COLO668 (cell line): Measurements from ENCODE around the gene PRKRIP1.
A peak's percentile ranks its signal among the peaks of the same experiment; 100 is the strongest.
"Not testable (repeated sequence)": the region's sequence is repeated elsewhere in the genome, so short reads cannot be mapped to it uniquely, and the experiment has no call there.

ENCODE experiments used
- DNase-seq: peaks from one replicate; lab custom pipeline; 2025; ENCODE audit not compliant: unreplicated experiment; lab: John Stamatoyannopoulos, UW

The PRKRIP1 gene

GRCh38 chr7:102455596-102455995 is 59.4 kb downstream of the PRKRIP1 start:
- no peak for DNase-seq

DNA sequence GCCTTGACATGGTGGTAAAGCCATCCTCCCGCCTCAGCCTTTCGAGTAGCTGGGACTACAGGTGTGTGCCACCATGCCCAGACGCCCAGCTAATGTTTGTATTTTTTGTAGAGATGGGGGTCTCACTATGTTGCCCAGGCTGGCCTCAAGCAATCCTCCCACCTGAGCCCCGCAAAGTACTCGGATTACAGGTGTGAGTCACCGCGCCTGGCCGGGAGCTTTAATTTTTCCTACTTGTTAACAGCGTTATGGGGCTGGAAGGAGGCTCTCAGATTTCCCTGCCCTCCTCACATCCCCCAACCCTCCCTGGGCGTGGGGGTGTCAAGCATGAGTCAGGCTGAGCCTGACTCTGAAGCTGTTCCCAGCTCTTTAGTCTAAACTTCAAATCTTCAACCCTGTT is 60.2 kb downstream of the PRKRIP1 start:
- DNase-seq, result no peak

DNA sequence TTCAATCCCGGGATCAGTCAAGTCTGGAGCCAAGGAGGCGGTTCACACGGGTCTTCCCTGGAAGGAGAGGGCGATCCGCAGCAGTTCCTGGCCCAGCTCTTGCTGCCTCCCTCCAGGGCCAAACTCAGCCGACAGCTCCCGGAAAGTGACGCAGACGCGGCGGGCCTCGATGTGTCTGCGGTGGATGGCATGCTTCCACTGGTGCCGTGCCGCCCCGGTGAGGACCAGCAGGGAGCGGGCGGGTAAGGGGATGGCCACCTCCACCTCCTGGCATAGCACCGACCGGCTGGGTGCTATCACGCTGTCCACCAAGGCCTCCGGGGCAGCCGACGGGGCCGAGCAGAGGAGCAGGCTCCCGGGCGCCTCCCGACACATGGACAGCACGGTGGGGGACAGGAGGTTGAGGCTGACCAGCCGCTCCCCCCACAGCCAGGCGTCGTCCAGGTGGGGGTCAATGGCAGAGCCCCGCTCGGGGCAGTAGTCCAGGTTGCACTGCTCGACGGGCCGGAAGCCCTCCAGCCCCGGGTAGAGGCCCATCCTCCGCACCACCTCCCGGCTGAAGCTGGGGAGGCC is 61.3 kb downstream of the PRKRIP1 start:
- no peak for DNase-seq

DNA sequence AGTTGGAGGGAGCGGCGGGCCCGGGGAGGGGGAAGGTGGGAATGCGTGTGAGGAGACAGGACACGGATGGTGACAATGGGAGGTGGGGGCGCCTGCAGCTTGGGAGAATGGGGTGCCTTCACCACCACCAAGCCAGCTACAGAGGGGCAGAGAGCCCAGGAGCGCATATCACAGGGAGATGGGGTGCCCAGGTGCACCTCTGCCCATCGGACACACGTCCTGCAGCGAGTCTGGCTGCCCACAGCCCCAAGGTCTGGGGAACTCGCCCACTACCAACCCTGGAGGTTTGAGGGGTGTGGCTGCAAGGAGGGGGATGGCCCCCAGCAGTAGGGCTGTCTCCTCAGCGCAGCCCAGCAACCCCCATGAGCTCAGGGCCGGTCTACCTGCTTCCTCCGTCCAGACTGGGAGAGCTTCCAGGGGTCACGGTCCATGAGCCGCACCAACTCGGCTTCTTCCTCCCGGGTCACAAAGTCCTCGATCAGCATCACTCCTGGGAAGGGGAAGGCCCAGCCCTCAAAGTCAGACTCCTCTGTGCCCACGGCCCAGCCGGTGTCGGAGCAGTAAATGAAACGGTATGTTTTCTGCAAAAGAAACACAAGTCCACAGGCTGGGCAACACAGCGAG is 63.2 kb downstream of the PRKRIP1 start:
- no peak for DNase-seq

GRCh38 chr7:102460467-102460866 is 64.3 kb downstream of the PRKRIP1 start:
- no peak for DNase-seq

DNA sequence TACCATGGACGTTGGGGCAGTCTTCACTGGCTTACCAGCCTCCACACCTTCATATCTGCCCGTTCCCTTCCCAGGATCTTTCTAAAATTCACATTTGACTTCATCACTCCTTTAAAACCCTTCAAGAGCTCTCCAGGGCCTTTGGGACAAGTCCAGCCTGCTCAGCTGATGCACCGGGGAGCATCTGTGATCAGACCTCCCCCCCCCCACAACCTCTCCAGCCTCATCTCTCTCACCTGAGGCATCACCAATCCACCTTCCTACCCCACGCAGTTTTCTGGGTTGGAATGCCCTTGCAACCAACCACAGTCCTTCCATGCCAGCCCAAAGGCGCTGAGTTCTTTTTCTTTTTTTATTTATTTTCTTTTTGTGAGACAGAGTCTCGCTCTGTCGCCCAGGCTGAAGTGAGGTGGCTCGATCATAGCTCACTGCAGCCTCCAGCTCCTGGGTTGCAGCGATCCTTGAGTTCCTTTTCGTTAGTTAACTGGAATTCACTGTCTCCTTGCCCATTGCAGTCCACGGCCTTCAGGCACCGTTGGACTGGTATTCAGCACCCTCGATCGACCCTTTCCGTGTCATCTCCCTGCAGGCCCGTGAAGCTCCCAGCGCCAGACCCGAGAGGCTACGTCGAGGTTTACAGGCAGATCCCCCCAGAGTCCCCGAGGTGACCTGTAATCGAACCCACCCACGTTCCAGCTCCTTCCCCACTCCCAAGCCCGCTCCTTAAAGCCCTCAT is 67.8 kb downstream of the PRKRIP1 start:
- no peak for DNase-seq

DNA sequence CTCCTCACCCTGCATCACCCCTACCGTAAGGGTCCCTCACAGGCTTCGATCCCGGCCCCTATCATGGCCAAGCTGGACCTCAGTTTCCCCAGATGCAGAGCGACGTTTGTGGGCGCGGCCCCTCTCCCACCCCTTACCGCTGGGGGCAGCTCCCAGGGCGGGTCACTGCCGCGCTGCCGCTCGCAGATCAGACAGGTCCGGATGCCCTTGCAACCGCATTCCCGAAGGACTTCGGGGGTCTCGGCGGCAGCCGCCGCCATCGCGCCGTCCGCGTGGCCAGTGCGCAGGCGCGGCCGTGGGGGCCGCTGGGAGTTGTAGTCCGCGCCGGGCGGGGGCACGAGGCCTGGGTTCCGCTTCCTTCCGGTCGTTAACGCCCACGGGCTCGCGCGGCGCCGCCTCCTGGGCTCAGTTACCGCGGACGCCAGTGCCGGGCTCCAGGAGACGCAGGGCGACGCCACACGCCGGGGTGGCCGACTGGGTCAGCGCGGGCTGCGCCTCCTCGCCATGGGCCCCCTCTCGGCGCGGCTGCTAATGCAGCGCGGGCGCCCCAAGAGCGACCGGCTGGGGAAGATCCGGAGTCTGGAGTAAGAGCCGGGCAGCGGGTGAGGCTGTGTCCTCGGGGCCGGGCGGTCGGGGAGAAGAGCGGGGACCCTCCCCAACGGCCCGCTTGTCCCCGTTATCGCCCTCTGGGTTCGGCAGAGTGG is 68.6 kb downstream of the PRKRIP1 start, which contains the start of the genes ALKBH4 and LRWD1:
Gene ALKBH4, minus strand, starts transcription at position 287 of the 704 bp plus-strand sequence. Its CDS starts 27 bp downstream, at position 260.
Gene LRWD1, plus strand, starts transcription at position 408 of the 704 bp plus-strand sequence. Its CDS starts 97 bp downstream, at position 505.
- peak; percentile 95 for DNase-seq

GRCh38 chr7:102466097-102466496 is 69.9 kb downstream of the PRKRIP1 start:
- no peak for DNase-seq

DNA sequence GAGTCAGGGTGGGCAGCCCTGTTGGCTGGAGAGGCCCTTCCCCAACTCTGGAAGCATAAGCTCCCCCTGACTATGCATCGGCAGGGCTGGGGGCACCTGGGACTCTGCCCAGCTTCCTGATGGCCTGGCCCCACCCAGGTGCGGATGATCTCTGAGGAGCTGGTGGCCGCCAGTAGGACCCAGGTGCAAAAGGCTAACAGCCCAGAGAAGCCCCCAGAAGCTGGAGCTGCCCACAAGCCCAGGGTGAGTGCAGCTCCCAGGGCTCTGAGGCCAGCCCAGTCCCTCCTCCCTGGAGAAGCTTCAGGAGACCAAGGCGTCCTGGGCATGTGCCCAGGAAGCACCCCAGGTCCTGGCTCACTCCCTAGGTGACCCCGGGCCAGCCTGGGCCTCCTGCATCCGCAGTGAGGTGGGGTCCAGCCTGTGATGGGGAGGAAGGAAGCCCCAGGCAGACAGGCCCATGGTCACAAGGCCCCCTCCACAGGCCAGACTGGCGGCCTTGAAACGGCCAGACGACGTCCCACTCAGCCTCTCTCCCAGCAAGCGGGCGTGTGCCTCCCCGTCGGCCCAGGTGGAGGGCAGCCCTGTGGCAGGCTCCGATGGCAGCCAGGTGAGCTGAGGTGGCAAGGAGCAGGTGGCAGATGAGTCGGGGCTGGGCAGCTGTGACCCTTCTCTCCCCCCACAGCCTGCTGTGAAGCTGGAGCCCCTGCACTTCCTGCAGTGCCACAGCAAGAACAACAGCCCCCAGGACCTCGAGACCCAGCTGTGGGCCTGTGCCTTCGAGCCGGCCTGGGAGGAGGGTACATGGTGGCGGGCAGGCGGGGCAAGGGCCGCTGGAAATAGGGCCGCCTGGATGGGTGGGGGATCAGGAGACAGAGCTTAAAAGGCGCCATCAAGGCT is 71.7 kb downstream of the PRKRIP1 start:
- DNase-seq, result no peak

DNA sequence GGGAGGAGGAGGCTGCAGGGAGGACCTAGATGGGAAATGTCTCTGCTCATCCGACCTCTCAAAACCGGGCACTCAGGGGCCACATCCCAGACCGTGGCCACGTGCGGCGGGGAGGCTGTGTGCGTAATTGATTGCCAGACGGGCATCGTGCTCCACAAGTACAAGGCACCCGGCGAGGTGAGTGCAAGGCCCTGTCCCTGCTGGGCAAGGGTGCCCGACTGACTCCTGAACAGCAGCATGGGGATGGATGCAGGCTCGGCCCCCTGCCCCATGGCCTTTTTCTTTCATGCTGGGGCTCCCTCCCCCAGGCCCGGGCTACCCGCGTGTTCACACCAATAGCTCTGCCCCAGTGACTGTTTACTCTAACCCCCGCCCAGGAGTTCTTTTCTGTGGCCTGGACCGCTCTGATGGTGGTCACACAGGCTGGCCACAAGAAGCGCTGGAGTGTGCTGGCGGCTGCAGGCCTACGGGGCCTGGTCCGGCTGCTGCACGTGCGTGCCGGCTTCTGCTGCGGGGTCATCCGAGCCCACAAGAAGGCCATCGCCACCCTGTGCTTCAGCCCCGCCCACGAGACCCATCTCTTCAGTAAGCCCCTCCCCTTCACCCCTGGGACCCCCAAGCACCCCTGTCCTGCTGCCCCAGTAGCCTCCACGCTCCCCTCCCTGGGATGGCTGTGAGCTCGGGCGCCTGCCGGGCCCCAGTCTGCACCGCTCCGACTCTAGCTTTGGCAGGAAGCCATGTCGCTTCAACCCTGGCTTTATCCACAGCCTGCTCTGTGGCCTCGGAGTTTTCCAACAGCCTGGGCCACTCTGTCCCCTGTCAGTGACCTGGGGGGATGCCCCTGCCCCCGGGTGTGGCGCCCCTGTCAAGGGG is 72.6 kb downstream of the PRKRIP1 start:
- no peak for DNase-seq

- no peak for DNase-seq
These were observed 73.3 kb downstream of the PRKRIP1 start for GRCh38 chr7:102469351-102469971.

- DNase-seq, result peak; percentile 26
These were observed 74.0 kb downstream of the PRKRIP1 start for GRCh38 chr7:102469972-102470825.

- DNase-seq, result no peak
These were observed 75.6 kb downstream of the PRKRIP1 start for GRCh38 chr7:102471791-102472125.

GRCh38 chr7:102472126-102473041 is 76.2 kb downstream of the PRKRIP1 start:
- DNase-seq, result no peak

GRCh38 chr7:102473271-102473991 is 77.3 kb downstream of the PRKRIP1 start:
- DNase-seq, result no peak

DNA sequence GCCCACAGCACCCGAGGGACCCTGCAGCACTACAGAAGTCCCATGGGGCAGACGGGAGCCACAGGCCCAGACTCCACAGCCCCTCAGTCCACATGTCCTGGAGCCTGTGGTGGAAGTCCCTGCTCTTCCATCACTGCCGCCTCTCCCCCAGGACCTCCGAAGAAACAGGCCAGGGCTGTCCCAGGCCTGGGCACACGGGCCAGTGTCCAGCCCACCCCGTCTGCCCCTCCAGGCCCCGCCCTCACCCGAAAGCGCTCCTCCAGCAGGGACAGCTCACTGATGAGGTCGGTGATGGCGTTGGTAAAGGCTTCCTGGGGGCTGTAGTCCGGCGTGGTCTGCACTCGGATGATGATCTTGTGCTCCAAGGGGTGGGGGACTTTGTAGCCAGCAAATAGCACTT is 78.0 kb downstream of the PRKRIP1 start:
- DNase-seq, result not testable (repeated sequence)
